SK-N-SH (cell line): Measurements from ENCODE around the gene CPTP.

Experiments used
- CTCF ChIP-seq: fragments of 200-600 bp; sonication (generic); IDR thresholded peaks from 2 replicates; pipeline ENCODE4 v1.6.1; 2017; ENCODE audit warnings: antibody characterized with exemption, mild to moderate bottlenecking, moderate library complexity
- EP300 ChIP-seq, 2 experiments: IDR thresholded peaks; 2 replicates each; pipeline versions ENCODE4 v1.4.0 to v1.6.1; 2012; ENCODE audit warnings: borderline replicate concordance in 1 of 2, low read depth in 1 of 2, low read length in 1 of 2
- FOXJ3 ChIP-seq: sonication (generic); formaldehyde crosslinking; IDR thresholded peaks from 2 replicates; pipeline ENCODE4 v1.5.1; 2020; ENCODE audit warnings: mild to moderate bottlenecking, missing genetic modification reagents
- JUND ChIP-seq: IDR thresholded peaks from 2 replicates; pipeline ENCODE4 v1.4.0; 2012
- RAD21 ChIP-seq: IDR thresholded peaks from 2 replicates; pipeline ENCODE4 v1.6.1; 2012; ENCODE audit warnings: mild to moderate bottlenecking, low read length
- REST ChIP-seq: IDR thresholded peaks from 2 replicates; pipeline ENCODE4 v1.6.1; 2012; ENCODE audit warnings: mild to moderate bottlenecking, low read depth, low read length, moderate library complexity

DNA sequence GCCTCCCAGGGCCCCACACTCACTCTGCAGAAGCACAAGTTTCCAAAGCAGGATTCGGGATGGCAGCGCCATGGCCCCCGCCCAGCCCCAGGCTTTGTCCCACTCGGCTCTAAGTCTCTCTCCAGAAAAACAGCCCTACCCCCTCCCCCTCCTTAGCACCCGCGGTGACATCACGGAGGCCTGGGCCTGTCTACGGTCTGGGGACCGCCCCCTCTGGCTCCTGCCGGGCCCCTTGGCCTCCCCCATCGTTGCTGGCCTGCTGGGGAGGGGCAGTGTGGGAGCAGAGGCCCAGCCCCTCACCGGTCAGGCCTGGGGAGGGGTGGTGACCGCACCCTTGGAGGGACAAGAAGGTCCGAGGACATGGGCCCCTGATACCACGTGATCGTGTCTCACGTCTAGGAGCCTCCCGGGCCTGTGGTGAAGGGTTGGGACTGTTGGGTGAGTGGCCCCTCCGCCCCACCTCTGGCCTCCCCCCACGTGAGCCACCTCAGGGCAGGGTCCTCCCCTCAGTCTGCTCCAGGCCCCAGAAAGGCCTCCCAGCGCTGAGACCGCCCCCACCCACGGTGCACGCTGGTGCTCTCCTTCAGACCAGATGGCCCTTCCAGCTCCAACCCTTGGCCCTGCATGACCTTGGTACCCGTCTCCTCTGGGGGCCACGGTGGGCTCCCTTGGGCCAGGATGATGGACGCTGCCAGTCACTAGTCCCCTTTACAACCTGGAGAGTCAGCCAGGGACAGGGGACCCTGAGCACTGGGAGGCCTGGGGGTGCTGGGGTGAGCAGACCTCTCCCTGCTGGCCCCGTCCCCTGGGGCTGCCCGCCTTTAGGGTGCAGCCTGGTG lies 34.0 kb downstream of the CPTP start, which contains the start of gene MXRA8:
- no peak for TF ChIP-seq CTCF
- no peak for TF ChIP-seq FOXJ3 (CRISPR knock-in tag)
- no peak for TF ChIP-seq REST
- TF ChIP-seq JUND: no peak
- TF ChIP-seq RAD21: no peak
- no peak for TF ChIP-seq EP300 (IDR thresholded peaks at IDR 0.05; ENCODE audit: borderline replicate concordance in 1 of 2, low read depth in 1 of 2, low read length in 1 of 2)
